ENCODE data around the gene FER. TPM values are rescaled to one million over a fixed set of nuclear protein-coding genes. Genes with fewer than 3 reads are reported as not detected.

The FER gene
- total RNA-seq, 4 donors from 2014 or later: 13.4 to 30.0 (median 19.6) TPM

DNA sequence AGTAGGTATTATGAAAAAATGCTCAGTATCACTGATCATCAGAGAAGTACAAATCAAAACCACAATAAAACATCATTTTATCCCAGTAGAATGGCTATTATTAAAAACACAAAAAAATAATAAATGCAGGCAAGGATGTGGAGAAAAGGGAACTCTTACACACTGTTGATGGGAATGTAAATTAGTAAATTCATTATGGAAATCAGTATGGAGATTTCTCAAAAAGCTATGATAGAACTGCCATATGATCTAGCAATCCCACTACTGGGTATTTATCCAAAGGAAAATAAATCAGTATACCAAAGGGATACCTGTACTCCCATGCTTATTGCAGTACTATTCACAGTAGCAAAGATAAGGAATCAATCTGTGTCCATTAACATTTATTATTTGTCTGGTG lies 209.6 kb downstream of the FER start:
- TF ChIP-seq, protein P1, sequence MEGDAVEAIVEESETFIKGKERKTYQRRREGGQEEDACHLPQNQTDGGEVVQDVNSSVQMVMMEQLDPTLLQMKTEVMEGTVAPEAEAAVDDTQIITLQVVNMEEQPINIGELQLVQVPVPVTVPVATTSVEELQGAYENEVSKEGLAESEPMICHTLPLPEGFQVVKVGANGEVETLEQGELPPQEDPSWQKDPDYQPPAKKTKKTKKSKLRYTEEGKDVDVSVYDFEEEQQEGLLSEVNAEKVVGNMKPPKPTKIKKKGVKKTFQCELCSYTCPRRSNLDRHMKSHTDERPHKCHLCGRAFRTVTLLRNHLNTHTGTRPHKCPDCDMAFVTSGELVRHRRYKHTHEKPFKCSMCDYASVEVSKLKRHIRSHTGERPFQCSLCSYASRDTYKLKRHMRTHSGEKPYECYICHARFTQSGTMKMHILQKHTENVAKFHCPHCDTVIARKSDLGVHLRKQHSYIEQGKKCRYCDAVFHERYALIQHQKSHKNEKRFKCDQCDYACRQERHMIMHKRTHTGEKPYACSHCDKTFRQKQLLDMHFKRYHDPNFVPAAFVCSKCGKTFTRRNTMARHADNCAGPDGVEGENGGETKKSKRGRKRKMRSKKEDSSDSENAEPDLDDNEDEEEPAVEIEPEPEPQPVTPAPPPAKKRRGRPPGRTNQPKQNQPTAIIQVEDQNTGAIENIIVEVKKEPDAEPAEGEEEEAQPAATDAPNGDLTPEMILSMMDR (IDR thresholded peaks at IDR 0.05): no peak
- TF ChIP-seq POLR2A (IDR thresholded peaks at IDR 0.05): no peak
- DNase-seq: no peak
- intact Hi-C loops (cut with DNase I): no loop called here
- Histone ChIP-seq H3K36me3 (peaks cover 0 to 12% (median 0%) of the 10 kb centered on the region in 3 donors), H3K4me1 (no peaks in the 10 kb centered on the region), H3K9me3 (no peaks in the 10 kb centered on the region), H3K27me3 (no peaks in the 10 kb centered on the region), H3K27ac (no peak overlapping the region), H3K4me3 (no peak overlapping the region)

DNA sequence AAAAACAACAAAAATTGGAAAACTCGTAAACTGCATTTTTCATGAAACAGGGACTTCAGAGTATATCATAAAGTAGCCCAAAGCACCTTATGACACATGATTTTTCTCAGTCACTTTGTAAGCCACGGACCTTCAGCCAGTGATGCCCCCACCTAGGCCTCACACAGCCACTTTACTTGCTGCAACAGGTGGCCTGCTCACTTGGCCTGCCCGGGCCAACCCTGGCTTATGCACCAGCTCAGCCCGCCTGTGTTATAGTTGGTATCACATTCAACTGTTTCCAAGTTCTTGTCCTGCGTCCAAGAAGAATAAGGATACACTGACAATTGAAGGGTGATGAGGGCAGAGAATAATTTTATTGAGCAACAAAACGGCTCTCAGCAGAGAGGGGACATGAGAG lies 219.2 kb downstream of the FER start:
- H3K4me1 ChIP-seq: no peaks in the 10 kb centered on the region
- WGBS, 2 donors: 93 to 94% methylated on average over 6 of the region's 6 CpGs
- H3K4me3 ChIP-seq: no peak overlapping the region
- H3K27ac ChIP-seq: no peak overlapping the region
- H3K36me3 ChIP-seq: peaks cover 0 to 15% (median 0%) of the 10 kb centered on the region in 3 donors
- intact Hi-C loops (cut with DNase I): no loop called here
- TF ChIP-seq, protein P1 (IDR thresholded peaks at IDR 0.05): no peak
- TF ChIP-seq POLR2A (IDR thresholded peaks at IDR 0.05): no peak
- no peaks in the 10 kb centered on the region for H3K9me3 ChIP-seq
- DNase-seq: no peak
- H3K27me3 ChIP-seq: no peaks in the 10 kb centered on the region

DNA sequence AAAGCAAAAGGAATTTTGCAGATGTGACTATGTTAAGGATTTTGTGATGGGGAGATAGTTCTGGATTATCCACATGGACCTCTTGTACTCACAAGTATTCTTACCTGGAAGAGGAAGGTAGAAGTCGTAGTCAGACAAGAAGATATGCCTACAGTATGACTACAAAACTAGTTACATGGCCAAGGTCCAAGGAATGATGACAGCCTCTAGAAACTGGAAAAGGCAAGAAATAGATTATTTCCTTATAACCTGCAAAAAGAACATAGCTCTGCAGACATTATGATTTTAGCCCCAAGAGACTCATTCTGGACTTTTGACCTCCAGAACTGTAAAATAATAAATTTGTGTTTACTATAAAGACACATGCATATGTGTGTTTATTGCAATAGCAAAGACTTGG lies 226.9 kb downstream of the FER start:
- intact Hi-C loops (cut with DNase I): no loop called here
- no peaks in the 10 kb centered on the region for H3K9me3 ChIP-seq
- H3K27me3 ChIP-seq: no peaks in the 10 kb centered on the region
- no peak overlapping the region for H3K27ac ChIP-seq
- H3K36me3 ChIP-seq: peaks cover 0 to 16% (median 0%) of the 10 kb centered on the region in 3 donors
- no peaks in the 10 kb centered on the region for H3K4me1 ChIP-seq
- WGBS, 2 donors: 93 to 100% methylated on average over 1 of the region's 1 CpG
- no peak for DNase-seq
- no peak overlapping the region for H3K4me3 ChIP-seq
- TF ChIP-seq, protein P1 (IDR thresholded peaks at IDR 0.05): no peak
- TF ChIP-seq POLR2A (IDR thresholded peaks at IDR 0.05): no peak

DNA sequence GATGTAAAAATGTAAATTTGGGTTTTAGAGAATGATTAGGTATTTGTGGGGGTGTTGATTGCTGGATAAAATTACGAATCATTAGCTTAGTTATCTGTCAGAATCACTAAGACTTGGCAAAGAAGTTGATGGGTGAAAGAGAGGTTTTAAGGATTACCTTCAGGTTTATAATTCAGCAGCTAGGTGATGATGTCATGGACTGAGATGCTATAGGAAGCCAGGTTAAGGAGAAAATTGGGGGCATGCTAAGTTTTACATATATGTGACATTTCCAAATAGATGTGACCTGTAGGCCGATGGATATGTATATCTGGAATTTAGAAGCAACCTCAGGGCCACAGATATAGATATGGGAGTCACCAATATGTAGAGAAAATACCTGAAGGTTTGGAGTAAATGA lies 228.0 kb downstream of the FER start:
- intact Hi-C loops (cut with DNase I): no loop called here
- WGBS, 2 donors: 90 to 92% methylated on average over 2 of the region's 2 CpGs
- DNase-seq: no peak
- peaks cover 0 to 16% (median 0%) of the 10 kb centered on the region in 3 donors for H3K36me3 ChIP-seq
- no peaks in the 10 kb centered on the region for H3K27me3 ChIP-seq
- TF ChIP-seq, protein P1 (IDR thresholded peaks at IDR 0.05): no peak
- no peak for TF ChIP-seq POLR2A (IDR thresholded peaks at IDR 0.05)
- H3K27ac ChIP-seq: no peak overlapping the region
- H3K9me3 ChIP-seq: no peaks in the 10 kb centered on the region
- no peaks in the 10 kb centered on the region for H3K4me1 ChIP-seq
- H3K4me3 ChIP-seq: no peak overlapping the region

DNA sequence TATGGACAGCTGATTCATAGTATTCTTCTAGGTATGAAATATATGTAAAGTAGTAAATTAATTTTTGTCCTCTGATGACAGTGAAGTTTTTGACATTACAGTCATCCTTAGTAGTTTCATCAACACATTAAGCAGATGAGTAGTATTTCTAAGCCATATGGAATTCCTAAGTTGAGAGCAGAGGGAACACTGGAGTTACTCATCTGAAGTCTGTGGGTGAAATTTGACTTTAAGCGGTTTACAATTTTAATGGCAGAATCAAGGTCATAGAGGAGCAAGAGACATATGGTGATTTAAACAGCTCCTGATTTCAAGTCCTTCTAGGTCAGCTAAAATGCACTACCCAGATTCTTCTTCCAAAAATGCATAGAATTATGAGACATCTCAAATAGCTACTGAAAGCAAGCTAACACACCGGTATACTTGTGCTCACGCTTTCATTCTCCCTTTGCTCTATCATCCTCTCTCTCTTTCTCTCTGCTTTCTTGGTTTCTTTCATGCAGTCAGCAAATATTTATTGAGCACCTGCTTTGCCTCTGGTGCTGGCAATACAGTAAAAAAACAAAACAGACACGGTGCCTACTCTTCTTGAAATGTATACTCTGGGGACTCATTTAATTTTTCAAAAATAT lies 235.9 kb downstream of the FER start:
- Histone ChIP-seq H3K27me3 (no peaks in the 10 kb centered on the region), H3K4me3 (no peak overlapping the region), H3K9me3 (peaks cover 0 to 4% (median 0%) of the 10 kb centered on the region in 3 donors), H3K36me3 (peaks cover 0 to 22% (median 0%) of the 10 kb centered on the region in 3 donors), H3K27ac (no peak overlapping the region), H3K4me1 (no peaks in the 10 kb centered on the region)
- TF ChIP-seq, protein P1 (IDR thresholded peaks at IDR 0.05): no peak
- TF ChIP-seq POLR2A (IDR thresholded peaks at IDR 0.05): no peak
- intact Hi-C loops (cut with DNase I): no loop called here
- 86 to 91% methylated on average over 4 of the region's 4 CpGs for WGBS, 2 donors
- no peak for DNase-seq
